SK-N-SH (cell line): ENCODE results near the gene ORC5. TPM values are rescaled to one million over a fixed set of nuclear protein-coding genes. Genes with fewer than 3 reads are reported as not detected.

Source experiments
- CTCF ChIA-PET: fragments of 300-600, 350-600 bp; formaldehyde crosslinking; extraction: SDS; loops from one replicate; lab custom pipeline; 2021; lab: Yijun Ruan, JAX
- POLR2A ChIA-PET: fragments of 350-600 bp; sonication (Branson Sonifier 250); formaldehyde crosslinking; extraction: SDS; loops from one replicate; lab custom pipeline; 2020; ENCODE audit warnings: antibody characterized with exemption, inconsistent platforms; lab: Yijun Ruan, JAX
- DNase-seq: peaks from one replicate; pipeline ENCODE4 v3.0.0; 2012
- H2AFZ ChIP-seq: fragments of 200-600 bp; sonication (generic); 2 replicates; pipeline ENCODE4 v1.8.1; 2016; ENCODE audit warnings: antibody characterized with exemption, mild to moderate bottlenecking, low read depth
- H3F3A ChIP-seq: fragments of 200-600 bp; sonication (generic); replicated peaks from 2 replicates; pipeline ENCODE3; 2016; ENCODE audit warnings: antibody characterized with exemption, mild to moderate bottlenecking; ENCODE audit not compliant: insufficient read depth
- H3K27ac ChIP-seq, 2 experiments: fragments of 200-500 bp in 1 of 2; fragments of 200-600 bp in 1 of 2; sonication (Bioruptor generic) in 1 of 2; sonication (generic), shearing (Covaris generic) in 1 of 2; 2 replicates each; pipeline versions ENCODE4 v1.5.1 to v1.6.1; 2014 to 2016; ENCODE audit warnings: low read depth in 2 of 2, inconsistent platforms in 1 of 2, low read length in 1 of 2, mild to moderate bottlenecking in 1 of 2, mixed read lengths in 1 of 2
- H3K27me3 ChIP-seq: fragments of 200-600 bp; sonication (generic), shearing (Covaris generic); 2 replicates; pipeline ENCODE4 v1.6.1; 2016; ENCODE audit warnings: mixed run types; ENCODE audit not compliant: insufficient read depth
- H3K36me3 ChIP-seq, 2 experiments: fragments of 200-500 bp in 1 of 2; fragments of 200-600 bp in 1 of 2; sonication (Bioruptor generic) in 1 of 2; sonication (generic) in 1 of 2; replicated peaks in 1 of 2; 2 replicates each; pipeline versions ENCODE3 to v1.5.1; 2014 to 2016; ENCODE audit warnings: low read length in 1 of 2, mild to moderate bottlenecking in 1 of 2; ENCODE audit not compliant: insufficient read depth in 2 of 2, control insufficient read depth in 1 of 2
- H3K4me1 ChIP-seq, 2 experiments: fragments of 200-500 bp in 1 of 2; fragments of 200-600 bp in 1 of 2; sonication (Bioruptor generic) in 1 of 2; sonication (generic), shearing (Covaris generic) in 1 of 2; 2 replicates each; pipeline versions ENCODE4 v1.5.1 to v1.6.1; 2014 to 2016; ENCODE audit warnings: low read depth in 1 of 2, low read length in 1 of 2, mixed run types in 1 of 2; ENCODE audit not compliant: insufficient read depth in 2 of 2, control insufficient read depth in 1 of 2
- H3K4me2 ChIP-seq: fragments of 200-600 bp; sonication (generic), shearing (Covaris generic); 2 replicates; pipeline ENCODE4 v1.6.1; 2017; ENCODE audit warnings: mixed run types
- H3K4me3 ChIP-seq, 2 experiments: fragments of 200-500 bp in 1 of 2; fragments of 200-600 bp in 1 of 2; sonication (Bioruptor generic) in 1 of 2; sonication (generic), shearing (Covaris generic) in 1 of 2; 2 replicates each; pipeline versions ENCODE4 v1.5.1 to v1.8.1; 2014 to 2016; ENCODE audit warnings: low read depth in 2 of 2, inconsistent platforms in 1 of 2, low read length in 1 of 2, mild to moderate bottlenecking in 1 of 2, mixed read lengths in 1 of 2, moderate library complexity in 1 of 2
- H3K79me2 ChIP-seq: fragments of 200-600 bp; sonication (generic); 2 replicates; pipeline ENCODE4 v1.8.1; 2017; ENCODE audit warnings: mild to moderate bottlenecking; ENCODE audit not compliant: insufficient read depth
- H3K9ac ChIP-seq: fragments of 200-600 bp; sonication (generic); 2 replicates; pipeline ENCODE4 v1.6.1; 2017; ENCODE audit warnings: mixed run types
- H3K9me2 ChIP-seq: fragments of 200-600 bp; sonication (generic); 2 replicates; pipeline ENCODE4 v1.6.1; 2017; ENCODE audit warnings: mixed run types
- H3K9me3 ChIP-seq: fragments of 200-600 bp; sonication (generic); 2 replicates; pipeline ENCODE4 v1.6.1; 2017; ENCODE audit warnings: mixed run types, mild to moderate bottlenecking, moderate library complexity
- H4K20me1 ChIP-seq: fragments of 200-600 bp; sonication (generic); 2 replicates; pipeline ENCODE4 v1.6.1; 2017; ENCODE audit warnings: mild to moderate bottlenecking, mixed run types; ENCODE audit not compliant: insufficient read depth
- EP300 ChIP-seq, 2 experiments: IDR thresholded peaks; 2 replicates each; pipeline versions ENCODE4 v1.4.0 to v1.6.1; 2012; ENCODE audit warnings: borderline replicate concordance in 1 of 2, low read depth in 1 of 2, low read length in 1 of 2
- GABPA ChIP-seq: IDR thresholded peaks from 2 replicates; pipeline ENCODE4 v1.4.0; 2012; ENCODE audit warnings: low read depth, mild to moderate bottlenecking
- GATA2 ChIP-seq: sonication (generic); formaldehyde crosslinking; IDR thresholded peaks from 2 replicates; pipeline ENCODE4 v1.5.0; 2020; ENCODE audit warnings: mild to moderate bottlenecking, missing genetic modification reagents
- MEF2A ChIP-seq: IDR thresholded peaks from 2 replicates; pipeline ENCODE4 v1.4.0; 2012; ENCODE audit warnings: low read depth, borderline replicate concordance
- MXI1 ChIP-seq: IDR thresholded peaks from 2 replicates; pipeline ENCODE4 v1.6.1; 2012; ENCODE audit warnings: mild to moderate bottlenecking, low read depth, low read length, improper control_type of control experiment
- NFIC ChIP-seq: IDR thresholded peaks from 2 replicates; pipeline ENCODE4 v1.4.0; 2012; ENCODE audit warnings: borderline replicate concordance
- POLR2AphosphoS5 ChIP-seq: IDR thresholded peaks from 2 replicates; pipeline ENCODE4 v1.6.1; 2012; ENCODE audit warnings: low read depth, low read length
- RAD21 ChIP-seq: IDR thresholded peaks from 2 replicates; pipeline ENCODE4 v1.6.1; 2012; ENCODE audit warnings: mild to moderate bottlenecking, low read length
- SIN3A ChIP-seq: IDR thresholded peaks from 2 replicates; pipeline ENCODE4 v1.6.1; 2012; ENCODE audit warnings: low read depth, mild to moderate bottlenecking, low read length, moderate library complexity, borderline replicate concordance
- TAF1 ChIP-seq: IDR thresholded peaks from 2 replicates; pipeline ENCODE4 v1.6.1; 2012; ENCODE audit warnings: low read depth, mild to moderate bottlenecking, low read length, moderate library complexity, borderline replicate concordance
- TCF12 ChIP-seq: IDR thresholded peaks from 2 replicates; pipeline ENCODE4 v1.4.0; 2012
- YY1 ChIP-seq: IDR thresholded peaks from 2 replicates; pipeline ENCODE4 v1.4.0; 2012; ENCODE audit warnings: low read depth, mild to moderate bottlenecking
- polyA plus RNA-seq, 3 experiments: library from polyadenylated mRNA; depleted of rRNA; stranded (reverse); fragments of >200 nt; gene quantifications; 2 replicates each; pipeline ENCODE4 v1.2.3, GENCODE V29; 2012
- TF ChIP-seq, protein P1 (sequence below): IDR thresholded peaks from 2 replicates; pipeline ENCODE4 v1.6.1; 2012; ENCODE audit warnings: mild to moderate bottlenecking, low read depth, low read length, moderate library complexity
- TF ChIP-seq, protein P2 (sequence below): IDR thresholded peaks from 2 replicates; pipeline ENCODE4; 2012
- TF ChIP-seq, protein P3 (sequence below): IDR thresholded peaks from 2 replicates; pipeline ENCODE4 v1.4.0; 2012; ENCODE audit warnings: low read depth

ORC5 gene
- polyA plus RNA-seq, 1 of the 3 experiments (the other 2 are of a cell fraction) = 4.7 TPM

DNA sequence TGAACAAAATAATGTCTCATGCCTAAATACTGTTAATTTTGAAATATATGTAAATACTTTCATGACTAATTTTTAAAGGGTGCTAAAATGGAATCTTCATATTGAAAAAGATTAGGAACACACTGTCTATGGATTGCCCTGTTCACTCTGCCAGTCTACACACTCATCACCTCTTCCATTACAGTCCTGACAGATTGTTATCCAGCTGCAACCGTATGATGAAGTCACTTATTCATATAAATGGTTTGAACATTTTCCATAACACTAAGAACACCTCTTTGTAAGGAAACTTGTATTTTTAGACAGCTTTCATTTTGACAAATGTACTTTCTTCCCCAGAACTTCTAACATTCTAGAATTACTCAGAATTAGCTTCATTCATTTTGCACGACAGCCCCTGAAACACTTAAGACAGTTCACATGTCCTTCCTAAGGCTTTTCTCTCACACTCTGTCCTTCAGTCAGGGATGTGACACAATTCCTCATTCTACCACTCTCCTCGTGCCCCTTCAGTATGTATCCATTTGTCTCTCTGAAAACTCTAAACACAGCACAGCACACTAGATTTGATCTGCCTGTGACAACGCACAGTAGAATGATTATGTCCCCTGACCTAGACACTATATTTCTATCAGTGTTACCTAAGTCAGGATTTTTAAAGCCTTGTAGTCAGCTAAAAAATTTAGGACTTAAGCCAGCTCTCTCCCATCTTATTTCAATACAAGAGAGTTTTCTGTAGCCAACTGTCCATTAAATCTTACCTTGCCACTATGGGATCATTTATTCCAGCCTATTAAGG, 71.9 kb downstream of the ORC5 start (continued):
- TF ChIP-seq, protein P1, sequence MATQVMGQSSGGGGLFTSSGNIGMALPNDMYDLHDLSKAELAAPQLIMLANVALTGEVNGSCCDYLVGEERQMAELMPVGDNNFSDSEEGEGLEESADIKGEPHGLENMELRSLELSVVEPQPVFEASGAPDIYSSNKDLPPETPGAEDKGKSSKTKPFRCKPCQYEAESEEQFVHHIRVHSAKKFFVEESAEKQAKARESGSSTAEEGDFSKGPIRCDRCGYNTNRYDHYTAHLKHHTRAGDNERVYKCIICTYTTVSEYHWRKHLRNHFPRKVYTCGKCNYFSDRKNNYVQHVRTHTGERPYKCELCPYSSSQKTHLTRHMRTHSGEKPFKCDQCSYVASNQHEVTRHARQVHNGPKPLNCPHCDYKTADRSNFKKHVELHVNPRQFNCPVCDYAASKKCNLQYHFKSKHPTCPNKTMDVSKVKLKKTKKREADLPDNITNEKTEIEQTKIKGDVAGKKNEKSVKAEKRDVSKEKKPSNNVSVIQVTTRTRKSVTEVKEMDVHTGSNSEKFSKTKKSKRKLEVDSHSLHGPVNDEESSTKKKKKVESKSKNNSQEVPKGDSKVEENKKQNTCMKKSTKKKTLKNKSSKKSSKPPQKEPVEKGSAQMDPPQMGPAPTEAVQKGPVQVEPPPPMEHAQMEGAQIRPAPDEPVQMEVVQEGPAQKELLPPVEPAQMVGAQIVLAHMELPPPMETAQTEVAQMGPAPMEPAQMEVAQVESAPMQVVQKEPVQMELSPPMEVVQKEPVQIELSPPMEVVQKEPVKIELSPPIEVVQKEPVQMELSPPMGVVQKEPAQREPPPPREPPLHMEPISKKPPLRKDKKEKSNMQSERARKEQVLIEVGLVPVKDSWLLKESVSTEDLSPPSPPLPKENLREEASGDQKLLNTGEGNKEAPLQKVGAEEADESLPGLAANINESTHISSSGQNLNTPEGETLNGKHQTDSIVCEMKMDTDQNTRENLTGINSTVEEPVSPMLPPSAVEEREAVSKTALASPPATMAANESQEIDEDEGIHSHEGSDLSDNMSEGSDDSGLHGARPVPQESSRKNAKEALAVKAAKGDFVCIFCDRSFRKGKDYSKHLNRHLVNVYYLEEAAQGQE = no peak
- TF ChIP-seq TCF12 (no peak), MXI1 (no peak), POLR2AphosphoS5 (no peak), EP300 (IDR thresholded peaks at IDR 0.05; ENCODE audit: borderline replicate concordance in 1 of 2, low read depth in 1 of 2, low read length in 1 of 2) (no peak), SIN3A (no peak)
- TF ChIP-seq, protein P2, sequence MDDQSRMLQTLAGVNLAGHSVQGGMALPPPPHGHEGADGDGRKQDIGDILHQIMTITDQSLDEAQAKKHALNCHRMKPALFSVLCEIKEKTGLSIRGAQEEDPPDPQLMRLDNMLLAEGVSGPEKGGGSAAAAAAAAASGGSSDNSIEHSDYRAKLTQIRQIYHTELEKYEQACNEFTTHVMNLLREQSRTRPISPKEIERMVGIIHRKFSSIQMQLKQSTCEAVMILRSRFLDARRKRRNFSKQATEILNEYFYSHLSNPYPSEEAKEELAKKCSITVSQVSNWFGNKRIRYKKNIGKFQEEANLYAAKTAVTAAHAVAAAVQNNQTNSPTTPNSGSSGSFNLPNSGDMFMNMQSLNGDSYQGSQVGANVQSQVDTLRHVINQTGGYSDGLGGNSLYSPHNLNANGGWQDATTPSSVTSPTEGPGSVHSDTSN = no peak

DNA sequence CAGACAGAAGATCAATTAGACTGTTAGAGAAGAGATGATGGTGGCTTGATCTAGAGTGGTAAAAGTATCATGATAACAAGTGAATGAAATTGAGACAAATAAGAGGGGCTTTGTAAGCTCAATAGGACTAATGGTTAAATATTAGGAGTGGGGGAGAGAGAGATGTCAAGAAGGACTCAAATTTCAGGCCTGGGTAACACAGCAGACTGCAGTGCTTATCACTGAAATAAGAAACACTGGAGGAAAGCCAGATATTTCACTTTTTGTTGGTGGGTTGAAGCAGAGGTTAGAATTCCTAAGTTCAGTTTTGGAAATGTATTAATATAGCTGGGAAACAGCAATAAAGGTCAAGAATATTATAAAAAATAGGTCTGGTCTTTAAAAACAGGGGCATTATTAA, 74.6 kb downstream of the ORC5 start:
- Histone ChIP-seq H3K4me1 (no peaks in the 10 kb centered on the region), H3K9ac (no peak overlapping the region), H4K20me1 (no peaks in the 10 kb centered on the region), H3K27ac (no peak overlapping the region), H3K27me3 (no peaks in the 10 kb centered on the region), H3K36me3 (peaks cover 36 to 63% of the 10 kb centered on the region in 2 experiments)
- TF ChIP-seq, protein P2 = no peak
- TF ChIP-seq TAF1 (no peak), TCF12 (no peak), SIN3A (no peak), GATA2 (CRISPR knock-in tag) (no peak), EP300 (IDR thresholded peaks at IDR 0.05; ENCODE audit: borderline replicate concordance in 1 of 2, low read depth in 1 of 2, low read length in 1 of 2) (no peak), RAD21 (no peak), GABPA (no peak), NFIC (no peak), MEF2A (no peak), YY1 (no peak)
- TF ChIP-seq, protein P3, sequence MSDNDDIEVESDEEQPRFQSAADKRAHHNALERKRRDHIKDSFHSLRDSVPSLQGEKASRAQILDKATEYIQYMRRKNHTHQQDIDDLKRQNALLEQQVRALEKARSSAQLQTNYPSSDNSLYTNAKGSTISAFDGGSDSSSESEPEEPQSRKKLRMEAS = no peak
- TF ChIP-seq, all 33 proteins: peak for 0
- Histone ChIP-seq H3K4me3 (no peak overlapping the region), H2AFZ (no peak overlapping the region), H3K4me2 (no peak overlapping the region), H3F3A (peaks cover 6% of the 10 kb centered on the region), H3K79me2 (no peaks in the 10 kb centered on the region), H3K9me3 (no peaks in the 10 kb centered on the region), H3K9me2 (no peaks in the 10 kb centered on the region)
- DNase-seq = no peak
- ChIA-PET POLR2A (no interaction called here), CTCF (interaction anchor here (0.8 to 2.1 kb wide), 9 partner anchors 10 to 648 kb away, joined by 3 to 5 read pairs (median 4); no protein-coding TSS in a partner anchor)
